Measurements from ENCODE around the gene SCRN2.

The SCRN2 gene

DNA sequence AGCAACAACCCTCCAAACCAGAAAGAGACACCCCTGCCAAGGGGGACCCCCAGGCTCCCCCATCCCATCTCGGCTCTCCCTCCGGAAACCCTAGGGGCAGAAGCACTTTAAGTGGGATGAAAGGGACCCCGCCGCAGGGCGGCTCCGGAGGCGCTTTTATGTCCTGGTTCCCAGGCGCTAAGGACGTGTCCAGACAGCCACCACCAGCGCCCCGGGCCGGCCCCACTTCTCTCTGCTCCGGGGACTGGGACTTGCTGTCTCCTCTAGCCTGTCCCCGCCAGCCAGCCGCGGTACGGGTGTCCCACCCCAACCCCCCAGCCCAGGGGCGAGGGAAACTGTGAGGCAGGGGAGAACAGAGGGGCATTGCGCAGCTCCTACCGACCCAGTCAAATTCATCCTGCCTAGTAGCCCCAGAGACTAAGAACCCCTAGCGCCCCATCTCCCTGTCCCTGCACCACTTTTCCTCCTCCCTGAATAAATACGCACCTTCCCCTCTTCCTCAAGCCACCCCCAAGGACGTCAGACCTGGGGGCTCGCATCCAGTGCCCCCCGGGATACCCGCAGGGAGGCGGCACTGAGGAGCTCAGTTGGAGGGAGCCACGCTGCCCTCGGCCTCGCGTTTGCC, 5.8 kb upstream of the SCRN2 start:
- Histone ChIP-seq H3K27me3 (ENCODE audit: insufficient read depth, poor library complexity, severe bottlenecking) (peaks cover 60% of the 10 kb centered on the region), H3K4me3 (replicated peaks; ENCODE audit: insufficient read depth, low read length) (no peak overlapping the region), H3K27ac (replicated peaks) (no peak overlapping the region)
- TF ChIP-seq POLR2AphosphoS5 (IDR thresholded peaks at IDR 0.05; ENCODE audit: low read depth) (no peak), SPI1 (IDR thresholded peaks at IDR 0.05; ENCODE audit: borderline replicate concordance, low read depth) (no peak), GABPA (IDR thresholded peaks at IDR 0.05; ENCODE audit: low read depth) (no peak)
- TF ChIP-seq, protein P1, sequence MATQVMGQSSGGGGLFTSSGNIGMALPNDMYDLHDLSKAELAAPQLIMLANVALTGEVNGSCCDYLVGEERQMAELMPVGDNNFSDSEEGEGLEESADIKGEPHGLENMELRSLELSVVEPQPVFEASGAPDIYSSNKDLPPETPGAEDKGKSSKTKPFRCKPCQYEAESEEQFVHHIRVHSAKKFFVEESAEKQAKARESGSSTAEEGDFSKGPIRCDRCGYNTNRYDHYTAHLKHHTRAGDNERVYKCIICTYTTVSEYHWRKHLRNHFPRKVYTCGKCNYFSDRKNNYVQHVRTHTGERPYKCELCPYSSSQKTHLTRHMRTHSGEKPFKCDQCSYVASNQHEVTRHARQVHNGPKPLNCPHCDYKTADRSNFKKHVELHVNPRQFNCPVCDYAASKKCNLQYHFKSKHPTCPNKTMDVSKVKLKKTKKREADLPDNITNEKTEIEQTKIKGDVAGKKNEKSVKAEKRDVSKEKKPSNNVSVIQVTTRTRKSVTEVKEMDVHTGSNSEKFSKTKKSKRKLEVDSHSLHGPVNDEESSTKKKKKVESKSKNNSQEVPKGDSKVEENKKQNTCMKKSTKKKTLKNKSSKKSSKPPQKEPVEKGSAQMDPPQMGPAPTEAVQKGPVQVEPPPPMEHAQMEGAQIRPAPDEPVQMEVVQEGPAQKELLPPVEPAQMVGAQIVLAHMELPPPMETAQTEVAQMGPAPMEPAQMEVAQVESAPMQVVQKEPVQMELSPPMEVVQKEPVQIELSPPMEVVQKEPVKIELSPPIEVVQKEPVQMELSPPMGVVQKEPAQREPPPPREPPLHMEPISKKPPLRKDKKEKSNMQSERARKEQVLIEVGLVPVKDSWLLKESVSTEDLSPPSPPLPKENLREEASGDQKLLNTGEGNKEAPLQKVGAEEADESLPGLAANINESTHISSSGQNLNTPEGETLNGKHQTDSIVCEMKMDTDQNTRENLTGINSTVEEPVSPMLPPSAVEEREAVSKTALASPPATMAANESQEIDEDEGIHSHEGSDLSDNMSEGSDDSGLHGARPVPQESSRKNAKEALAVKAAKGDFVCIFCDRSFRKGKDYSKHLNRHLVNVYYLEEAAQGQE (IDR thresholded peaks at IDR 0.05; ENCODE audit: insufficient replicate concordance, low read depth), result no peak
- TF ChIP-seq, protein P2, sequence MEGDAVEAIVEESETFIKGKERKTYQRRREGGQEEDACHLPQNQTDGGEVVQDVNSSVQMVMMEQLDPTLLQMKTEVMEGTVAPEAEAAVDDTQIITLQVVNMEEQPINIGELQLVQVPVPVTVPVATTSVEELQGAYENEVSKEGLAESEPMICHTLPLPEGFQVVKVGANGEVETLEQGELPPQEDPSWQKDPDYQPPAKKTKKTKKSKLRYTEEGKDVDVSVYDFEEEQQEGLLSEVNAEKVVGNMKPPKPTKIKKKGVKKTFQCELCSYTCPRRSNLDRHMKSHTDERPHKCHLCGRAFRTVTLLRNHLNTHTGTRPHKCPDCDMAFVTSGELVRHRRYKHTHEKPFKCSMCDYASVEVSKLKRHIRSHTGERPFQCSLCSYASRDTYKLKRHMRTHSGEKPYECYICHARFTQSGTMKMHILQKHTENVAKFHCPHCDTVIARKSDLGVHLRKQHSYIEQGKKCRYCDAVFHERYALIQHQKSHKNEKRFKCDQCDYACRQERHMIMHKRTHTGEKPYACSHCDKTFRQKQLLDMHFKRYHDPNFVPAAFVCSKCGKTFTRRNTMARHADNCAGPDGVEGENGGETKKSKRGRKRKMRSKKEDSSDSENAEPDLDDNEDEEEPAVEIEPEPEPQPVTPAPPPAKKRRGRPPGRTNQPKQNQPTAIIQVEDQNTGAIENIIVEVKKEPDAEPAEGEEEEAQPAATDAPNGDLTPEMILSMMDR (IDR thresholded peaks at IDR 0.05; ENCODE audit: insufficient read depth, low read length), result no peak
- no peak for DNase-seq (ENCODE audit: low read depth in 1 of 2, low spot score in 1 of 2)

DNA sequence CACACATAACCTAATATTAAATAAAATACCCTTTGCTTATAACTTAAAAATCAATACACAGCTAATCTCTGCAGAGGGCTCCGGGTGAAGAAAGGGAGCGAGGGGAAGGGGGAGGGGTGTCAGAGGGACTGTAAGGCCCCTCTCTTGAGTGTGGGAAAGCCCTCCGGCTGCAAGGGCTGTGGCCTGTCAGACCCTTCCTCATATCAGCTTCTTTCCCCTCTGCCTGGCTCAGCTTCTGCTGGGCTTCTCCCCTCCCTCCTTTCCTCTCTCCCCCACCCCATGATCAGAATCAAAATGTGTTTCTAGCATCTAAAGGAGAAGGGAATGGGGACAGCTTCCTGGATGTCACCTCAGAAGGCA, 4.6 kb upstream of the SCRN2 start:
- TF ChIP-seq GABPA (IDR thresholded peaks at IDR 0.05; ENCODE audit: low read depth), result no peak
- TF ChIP-seq, protein P2 (IDR thresholded peaks at IDR 0.05; ENCODE audit: insufficient read depth, low read length), result no peak
- H3K4me3 ChIP-seq (replicated peaks; ENCODE audit: insufficient read depth, low read length), result no peak overlapping the region
- no peak overlapping the region for H3K27ac ChIP-seq (replicated peaks)
- DNase-seq (ENCODE audit: low read depth in 1 of 2, low spot score in 1 of 2), result no peak
- H3K27me3 ChIP-seq (ENCODE audit: insufficient read depth, poor library complexity, severe bottlenecking), result peaks cover 49% of the 10 kb centered on the region

DNA sequence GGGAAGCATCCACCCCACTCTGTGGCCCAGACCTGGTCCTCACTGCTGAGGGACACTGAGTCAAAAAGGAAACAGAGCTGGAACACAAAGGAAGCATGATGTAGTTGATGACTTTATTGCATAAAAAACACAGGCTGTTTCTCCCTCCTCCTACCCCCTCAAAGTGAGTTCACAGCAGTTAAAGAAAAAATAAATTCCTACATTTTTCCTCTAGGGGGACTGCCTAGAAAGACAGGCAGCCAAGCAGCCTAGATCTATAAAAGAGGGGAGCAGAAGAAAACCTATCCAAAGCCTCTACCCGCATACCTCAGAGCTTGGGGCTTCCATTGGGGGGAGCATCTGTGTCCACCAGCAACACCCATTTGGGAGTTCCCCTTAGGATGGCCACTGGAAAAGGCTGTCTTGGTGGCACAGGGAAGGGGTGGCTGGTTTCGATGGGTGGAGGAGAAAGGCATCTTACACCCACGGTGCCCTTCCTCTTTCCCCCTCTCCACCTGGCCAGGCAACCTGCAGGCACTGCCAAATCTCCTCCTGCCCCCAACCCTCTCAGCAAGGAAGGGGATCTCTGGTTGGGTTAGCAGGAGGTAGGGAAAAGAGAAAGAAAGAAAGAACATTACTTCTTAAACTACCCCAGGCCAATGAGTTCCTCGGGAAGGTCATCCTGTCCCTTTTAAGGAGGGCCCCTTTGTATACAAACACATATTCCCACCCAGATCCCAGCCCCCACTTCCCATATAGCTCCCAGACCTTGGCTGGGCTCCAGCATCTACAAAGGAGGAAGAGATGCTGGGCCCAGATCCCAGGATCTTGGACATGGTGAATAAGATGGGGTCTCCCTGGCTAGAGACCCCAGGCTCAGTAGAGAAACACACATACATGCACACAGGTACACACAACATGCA, 4.0 kb upstream of the SCRN2 start:
- H3K27ac ChIP-seq (replicated peaks), result no peak overlapping the region
- no peak for DNase-seq (ENCODE audit: low read depth in 1 of 2, low spot score in 1 of 2)
- H3K27me3 ChIP-seq (ENCODE audit: insufficient read depth, poor library complexity, severe bottlenecking), result peaks cover 42% of the 10 kb centered on the region
- TF ChIP-seq, protein P1 (IDR thresholded peaks at IDR 0.05; ENCODE audit: insufficient replicate concordance, low read depth), result no peak
- TF ChIP-seq, protein P2 (IDR thresholded peaks at IDR 0.05; ENCODE audit: insufficient read depth, low read length), result no peak
- TF ChIP-seq POLR2AphosphoS5 (IDR thresholded peaks at IDR 0.05; ENCODE audit: low read depth) (no peak), GABPA (IDR thresholded peaks at IDR 0.05; ENCODE audit: low read depth) (no peak), SPI1 (IDR thresholded peaks at IDR 0.05; ENCODE audit: borderline replicate concordance, low read depth) (no peak)
- no peak overlapping the region for H3K4me3 ChIP-seq (replicated peaks; ENCODE audit: insufficient read depth, low read length)

Data from HL-60 (cell line).